ENCODE measurements around the gene IPO11. TPM values are rescaled to one million over a fixed set of nuclear protein-coding genes. Genes with fewer than 3 reads are reported as not detected.
"Not testable (repeated sequence)": the region's sequence is repeated elsewhere in the genome, so short reads cannot be mapped to it uniquely, and the experiment has no call there.

IPO11 gene
- total RNA-seq, 1 donor from 2014 or later: 30.3 TPM

- no peaks in the 10 kb centered on the region for H3K27me3 ChIP-seq (ENCODE audit: low read depth)
- H3K9me3 ChIP-seq (replicated peaks): no peaks in the 10 kb centered on the region
- no peaks in the 10 kb centered on the region for H3K36me3 ChIP-seq
- TF ChIP-seq CTCF (IDR thresholded peaks at IDR 0.05; ENCODE audit: borderline replicate concordance): no peak
- no peak for DNase-seq
- H3K4me1 ChIP-seq: no peaks in the 10 kb centered on the region
- intact Hi-C loops (cut with micrococcal nuclease): no loop called here
- no peak overlapping the region for H3K4me3 ChIP-seq
- no peak overlapping the region for H3K27ac ChIP-seq (replicated peaks)
These were observed 208.7 kb downstream of the IPO11 start for GRCh38 chr5:62621280-62621679.

GRCh38 chr5:62623271-62623670 lies 210.7 kb downstream of the IPO11 start:
- no peak overlapping the region for H3K27ac ChIP-seq (replicated peaks)
- intact Hi-C loops (cut with micrococcal nuclease): no loop called here
- no peaks in the 10 kb centered on the region for H3K27me3 ChIP-seq (ENCODE audit: low read depth)
- no peak overlapping the region for H3K4me3 ChIP-seq
- peaks cover 15% of the 10 kb centered on the region for H3K36me3 ChIP-seq
- TF ChIP-seq CTCF (IDR thresholded peaks at IDR 0.05; ENCODE audit: borderline replicate concordance): no peak
- no peaks in the 10 kb centered on the region for H3K9me3 ChIP-seq (replicated peaks)
- no peaks in the 10 kb centered on the region for H3K4me1 ChIP-seq
- DNase-seq: no peak

GRCh38 chr5:62624436-62624835 lies 211.9 kb downstream of the IPO11 start:
- intact Hi-C loops (cut with micrococcal nuclease); DNase-seq; H3K4me3 ChIP-seq; H3K27me3 ChIP-seq (ENCODE audit: low read depth); H3K4me1 ChIP-seq; H3K9me3 ChIP-seq (replicated peaks); H3K27ac ChIP-seq (replicated peaks): not testable (repeated sequence)
- H3K36me3 ChIP-seq: peaks cover 19% of the 10 kb centered on the region

- peaks cover 24% of the 10 kb centered on the region for H3K36me3 ChIP-seq
- H3K27ac ChIP-seq (replicated peaks): no peak overlapping the region
- TF ChIP-seq CTCF (IDR thresholded peaks at IDR 0.05; ENCODE audit: borderline replicate concordance): no peak
- no peaks in the 10 kb centered on the region for H3K27me3 ChIP-seq (ENCODE audit: low read depth)
- H3K4me3 ChIP-seq: no peak overlapping the region
- intact Hi-C loops (cut with micrococcal nuclease): no loop called here
- H3K4me1 ChIP-seq: no peaks in the 10 kb centered on the region
- DNase-seq: no peak
- no peaks in the 10 kb centered on the region for H3K9me3 ChIP-seq (replicated peaks)
These were observed 214.0 kb downstream of the IPO11 start for GRCh38 chr5:62626534-62626933.

GRCh38 chr5:62627121-62627520 lies 214.6 kb downstream of the IPO11 start:
- peaks cover 24% of the 10 kb centered on the region for H3K36me3 ChIP-seq
- H3K27me3 ChIP-seq (ENCODE audit: low read depth): no peaks in the 10 kb centered on the region
- DNase-seq: no peak
- H3K4me1 ChIP-seq: no peaks in the 10 kb centered on the region
- no peaks in the 10 kb centered on the region for H3K9me3 ChIP-seq (replicated peaks)
- no peak for TF ChIP-seq CTCF (IDR thresholded peaks at IDR 0.05; ENCODE audit: borderline replicate concordance)
- H3K27ac ChIP-seq (replicated peaks): no peak overlapping the region
- intact Hi-C loops (cut with micrococcal nuclease): no loop called here
- no peak overlapping the region for H3K4me3 ChIP-seq

GRCh38 chr5:62627901-62628300 lies 215.3 kb downstream of the IPO11 start:
- DNase-seq: no peak
- H3K4me3 ChIP-seq: no peak overlapping the region
- no peak overlapping the region for H3K27ac ChIP-seq (replicated peaks)
- no peaks in the 10 kb centered on the region for H3K4me1 ChIP-seq
- H3K36me3 ChIP-seq: peaks cover 24% of the 10 kb centered on the region
- H3K9me3 ChIP-seq (replicated peaks): no peaks in the 10 kb centered on the region
- no peak for TF ChIP-seq CTCF (IDR thresholded peaks at IDR 0.05; ENCODE audit: borderline replicate concordance)
- no peaks in the 10 kb centered on the region for H3K27me3 ChIP-seq (ENCODE audit: low read depth)
- intact Hi-C loops (cut with micrococcal nuclease): no loop called here
